GM12878 (cell line): ENCODE results near the gene NTSR1.
A peak's percentile ranks its signal among the peaks of the same experiment; 100 is the strongest.

Experiments
- BHLHE40 ChIP-seq, 2 experiments: fragments of 450-650 bp in 1 of 2; IDR thresholded peaks; 2 replicates each; pipeline ENCODE4 v1.6.1; 2011 to 2017; ENCODE audit warnings: low read depth in 2 of 2, borderline replicate concordance in 1 of 2, improper control_type of control experiment in 1 of 2, low read length in 1 of 2, mild to moderate bottlenecking in 1 of 2
- CEBPB ChIP-seq, 2 experiments: fragments of 150-350 bp in 1 of 2; IDR thresholded peaks; 2 replicates each; pipeline ENCODE4 v1.6.1; 2012 to 2014; ENCODE audit warnings: low read depth in 2 of 2, low read length in 2 of 2, borderline replicate concordance in 1 of 2, inconsistent platforms in 1 of 2
- CTCF ChIP-seq, 3 experiments: IDR thresholded peaks in 2 of 3; conservative IDR thresholded peaks in 1 of 3; 2 replicates each; pipeline ENCODE4 v1.5.1; 2011; ENCODE audit warnings: low read depth in 3 of 3, low read length in 3 of 3, mild to moderate bottlenecking in 3 of 3, control low read depth in 2 of 3, moderate library complexity in 2 of 3, inconsistent platforms in 1 of 3, mixed read lengths in 1 of 3; ENCODE audit not compliant: control insufficient read depth in 2 of 3, insufficient read depth in 1 of 3; ENCODE audit errors: extremely low read depth in 1 of 3
- EP300 ChIP-seq, 2 experiments: fragments of 150-350 bp in 1 of 2; IDR thresholded peaks; 2 replicates each; pipeline ENCODE4 v1.6.1; 2011 to 2012; ENCODE audit warnings: low read depth in 2 of 2, low read length in 2 of 2, borderline replicate concordance in 1 of 2, improper control_type of control experiment in 1 of 2, inconsistent platforms in 1 of 2; ENCODE audit not compliant: control insufficient read depth in 1 of 2
- MEF2A ChIP-seq: IDR thresholded peaks from 2 replicates; pipeline ENCODE4 v1.6.1; 2011; ENCODE audit warnings: low read depth, mild to moderate bottlenecking, low read length, moderate library complexity; ENCODE audit not compliant: insufficient read depth
- POLR2AphosphoS5 ChIP-seq: IDR thresholded peaks from 2 replicates; pipeline ENCODE4 v1.6.1; 2011; ENCODE audit warnings: mild to moderate bottlenecking, low read length, inconsistent platforms
- RAD21 ChIP-seq: IDR thresholded peaks from 2 replicates; pipeline ENCODE4 v1.6.1; 2011; ENCODE audit warnings: mild to moderate bottlenecking, low read depth, low read length, moderate library complexity; ENCODE audit not compliant: insufficient read depth
- SKIL ChIP-seq: fragments of 450-650 bp; IDR thresholded peaks from 2 replicates; pipeline ENCODE4 v1.6.1; 2017; ENCODE audit warnings: mild to moderate bottlenecking, low read depth, inconsistent platforms; ENCODE audit not compliant: poor library complexity, severe bottlenecking
- SMARCA5 ChIP-seq: fragments of 450-650 bp; IDR thresholded peaks from 2 replicates; pipeline ENCODE4 v1.6.1; 2017; ENCODE audit warnings: mild to moderate bottlenecking
- SREBF1 ChIP-seq: IDR thresholded peaks from 2 replicates; pipeline ENCODE4 v1.6.1; 2012; ENCODE audit warnings: mild to moderate bottlenecking, low read length
- SREBF2 ChIP-seq: IDR thresholded peaks from 2 replicates; pipeline ENCODE4 v1.6.1; 2012; ENCODE audit warnings: mild to moderate bottlenecking, low read length
- ZBTB33 ChIP-seq: fragments of 450-650 bp; IDR thresholded peaks from 2 replicates; pipeline ENCODE4 v1.6.1; 2017; ENCODE audit warnings: mild to moderate bottlenecking
- ZNF274 ChIP-seq: IDR thresholded peaks from one replicate; pipeline ENCODE4 v1.8.0; 2011; ENCODE audit not compliant: insufficient read length, insufficient read depth

GRCh38 chr20:62794007-62794724 is 85.5 kb downstream of the NTSR1 start:
- TF ChIP-seq CEBPB (IDR thresholded peaks at IDR 0.05; ENCODE audit: borderline replicate concordance in 1 of 2, low read depth in 2 of 2, low read length in 2 of 2), result no peak
- no peak for TF ChIP-seq RAD21
- TF ChIP-seq SREBF1, result no peak
- TF ChIP-seq ZNF274, result no peak
- no peak for TF ChIP-seq SKIL
- no peak for TF ChIP-seq EP300 (IDR thresholded peaks at IDR 0.05; ENCODE audit: borderline replicate concordance in 1 of 2, control insufficient read depth in 1 of 2, low read depth in 2 of 2, low read length in 2 of 2)
- TF ChIP-seq SREBF2, result no peak
- peak; percentile 84 for TF ChIP-seq POLR2AphosphoS5
- TF ChIP-seq CTCF (IDR thresholded peaks at IDR 0.05 in 2 of 3, conservative IDR thresholded peaks at IDR 0.05 in 1 of 3; ENCODE audit: control insufficient read depth in 2 of 3, extremely low read depth in 1 of 3, insufficient read depth in 1 of 3, low read depth in 3 of 3, low read length in 3 of 3), result no peak
- TF ChIP-seq BHLHE40 (IDR thresholded peaks at IDR 0.05; ENCODE audit: borderline replicate concordance in 1 of 2, low read depth in 2 of 2, low read length in 1 of 2), result peak in 1 of 2 experiments; percentile 60; a peak in 1 of 4 replicates
- no peak for TF ChIP-seq MEF2A
- peak; percentile 82 for TF ChIP-seq SMARCA5
- no peak for TF ChIP-seq ZBTB33
